Endothelial cell of umbilical vein (primary cell): Measurements from ENCODE around the gene SUCLG2. TPM values are rescaled to one million over a fixed set of nuclear protein-coding genes. Genes with fewer than 3 reads are reported as not detected.

Experiments
- BruUV-seq: library from RNA; stranded (reverse); fragments of 400-500 nt; replicated peaks from 2 replicates; lab custom pipeline; 2021; lab: Mats Ljungman, UMichigan
- CTCF ChIA-PET: fragments of 300-600, 350-600 bp; sonication (Branson Sonifier 250); formaldehyde crosslinking; loops from one replicate; lab custom pipeline; 2021; ENCODE audit warnings: antibody characterized with exemption, inconsistent platforms; lab: Charles Lee
- POLR2A ChIA-PET: fragments of 300-600, 350-600 bp; sonication (Branson Sonifier 250); formaldehyde crosslinking; loops from one replicate; lab custom pipeline; 2021; ENCODE audit warnings: antibody characterized with exemption, inconsistent platforms; lab: Charles Lee
- DNase-seq: peaks from one replicate; pipeline ENCODE4 v3.0.0-alpha.2; 2011; ENCODE audit warnings: low read depth, low spot score
- FAIRE-seq: peaks from 2 replicates; lab custom pipeline; 2011; peaks lifted over from hg19 to GRCh38; lab: Jason Lieb, UNC
- H2AFZ ChIP-seq: 2 replicates; pipeline ENCODE4 v1.6.0; 2012; ENCODE audit warnings: low read depth, low read length, control low read depth, inconsistent platforms
- H3K27ac ChIP-seq: 2 replicates; pipeline ENCODE4 v1.5.1; 2011; ENCODE audit warnings: low read depth, mild to moderate bottlenecking, control low read depth, low read length, moderate library complexity; ENCODE audit not compliant: insufficient read depth
- H3K27me3 ChIP-seq, 2 experiments: 2 replicates each; pipeline versions ENCODE4 v1.6.0 to v1.6.1; 2011; ENCODE audit warnings: low read length in 2 of 2, mixed read lengths in 1 of 2; ENCODE audit not compliant: control insufficient read depth in 2 of 2, insufficient read depth in 2 of 2
- H3K36me3 ChIP-seq, 2 experiments: 2 replicates in 1 of 2; 3 replicates in 1 of 2; pipeline ENCODE4 v1.5.1; 2011; ENCODE audit warnings: low read length in 2 of 2, mild to moderate bottlenecking in 1 of 2, moderate library complexity in 1 of 2; ENCODE audit not compliant: control insufficient read depth in 2 of 2, insufficient read depth in 2 of 2; ENCODE audit errors: extremely low read depth in 1 of 2
- H3K4me1 ChIP-seq: 3 replicates; pipeline ENCODE4 v1.5.1; 2011; ENCODE audit warnings: mild to moderate bottlenecking, low read length; ENCODE audit not compliant: control insufficient read depth, insufficient read depth; ENCODE audit errors: extremely low read depth
- H3K4me2 ChIP-seq: 2 replicates; pipeline ENCODE4 v1.6.1; 2011; ENCODE audit warnings: low read length, control low read depth, mixed read lengths; ENCODE audit not compliant: insufficient read depth
- H3K4me3 ChIP-seq, 3 experiments: fragments of 200-600 bp in 1 of 3; sonication (generic), shearing (Covaris generic) in 1 of 3; replicated peaks in 1 of 3; 2 replicates each; pipeline ENCODE4 v1.5.1; 2011 to 2016; ENCODE audit warnings: control low read depth in 3 of 3, low read length in 3 of 3, mild to moderate bottlenecking in 2 of 3, inconsistent platforms in 1 of 3, low read depth in 1 of 3, moderate library complexity in 1 of 3; ENCODE audit not compliant: insufficient read depth in 1 of 3
- H3K79me2 ChIP-seq: 2 replicates; pipeline ENCODE4 v1.6.0; 2012; ENCODE audit warnings: low read length, inconsistent platforms; ENCODE audit not compliant: control insufficient read depth, insufficient read depth
- H3K9ac ChIP-seq: replicated peaks from 2 replicates; pipeline ENCODE3; 2011; ENCODE audit warnings: low read length, control low read depth; ENCODE audit not compliant: insufficient read depth; ENCODE audit errors: extremely low read depth
- H3K9me1 ChIP-seq: replicated peaks from 3 replicates; pipeline ENCODE4 v1.6.0; 2011; ENCODE audit warnings: mild to moderate bottlenecking, low read length; ENCODE audit not compliant: control insufficient read depth, insufficient read depth; ENCODE audit errors: extremely low read depth
- H3K9me3 ChIP-seq: replicated peaks from 2 replicates; pipeline ENCODE4 v1.5.1; 2012; ENCODE audit warnings: low read length, inconsistent platforms; ENCODE audit not compliant: control insufficient read depth, insufficient read depth
- H4K20me1 ChIP-seq: replicated peaks from 2 replicates; pipeline ENCODE3; 2011; ENCODE audit warnings: mild to moderate bottlenecking, low read length; ENCODE audit not compliant: control insufficient read depth, insufficient read depth; ENCODE audit errors: extremely low read depth
- EZH2 ChIP-seq: IDR thresholded peaks from 2 replicates; pipeline ENCODE4 v1.6.1; 2012; ENCODE audit warnings: borderline replicate concordance, low read depth, mild to moderate bottlenecking, moderate library complexity, low read length, inconsistent platforms; ENCODE audit not compliant: severe bottlenecking
- FOS ChIP-seq: IDR thresholded peaks from 2 replicates; pipeline ENCODE4 v1.6.1; 2011; ENCODE audit warnings: mild to moderate bottlenecking, low read length, moderate library complexity, borderline replicate concordance; ENCODE audit not compliant: insufficient read depth
- GATA2 ChIP-seq: IDR thresholded peaks from 2 replicates; pipeline ENCODE4 v1.7.0; 2011; ENCODE audit warnings: low read depth, mild to moderate bottlenecking, moderate library complexity, mixed read lengths, low read length; ENCODE audit not compliant: insufficient read length, insufficient read depth
- JUN ChIP-seq: IDR thresholded peaks from 2 replicates; pipeline ENCODE4 v1.6.1; 2011; ENCODE audit warnings: borderline replicate concordance, low read depth; ENCODE audit not compliant: insufficient read length, insufficient read depth
- MAX ChIP-seq: IDR thresholded peaks from 2 replicates; pipeline ENCODE4 v1.6.1; 2011; ENCODE audit not compliant: insufficient read depth, insufficient read length
- MYC ChIP-seq: IDR thresholded peaks from one replicate; pipeline ENCODE4 v1.6.1; 2011; ENCODE audit warnings: mild to moderate bottlenecking, low read depth, low read length
- POLR2A ChIP-seq: IDR thresholded peaks from 2 replicates; pipeline ENCODE4 v1.6.1; 2012; ENCODE audit warnings: low read depth, mild to moderate bottlenecking, control low read depth, low read length
- POLR2AphosphoS5 ChIP-seq: IDR thresholded peaks from 2 replicates; pipeline ENCODE4 v1.6.1; 2012; ENCODE audit warnings: low read depth, mild to moderate bottlenecking, control low read depth, low read length, moderate library complexity; ENCODE audit not compliant: insufficient read depth
- dilution Hi-C: fragments of 300-500 bp; cut with MboI; formaldehyde crosslinking; loops from one replicate; pipeline ENCODE4 v1.15.0; 2019; ENCODE audit warnings: low sequenced_read_pairs; ENCODE audit not compliant: extremely low pct_ligation_motif_present
- intact Hi-C: fragments of 100-400 bp; cut with micrococcal nuclease; formaldehyde crosslinking; loops from one replicate; pipeline ENCODE4 v1.10.0; 2022
- polyA plus RNA-seq, 4 experiments: library from polyadenylated mRNA; depleted of rRNA in 3 of 4; stranded (reverse) in 3 of 4; unstranded in 1 of 4; fragments of >200 nt; gene quantifications; 2 replicates each; pipeline versions ENCODE4 v1.2.1 to v1.2.3, GENCODE V29; 2011 to 2012; ENCODE audit warnings: missing spikeins in 1 of 4
- total RNA-seq: library from RNA; stranded (reverse); gene quantifications from 2 replicates; pipeline ENCODE4 v1.2.3, GENCODE V29; 2021
- TF ChIP-seq, protein P1 (sequence below), 2 donors: IDR thresholded peaks; 1 replicate in 1 of 2; 2 replicates in 1 of 2; pipeline ENCODE4 v1.5.1; 2011; ENCODE audit warnings: low read length in 2 of 2, mild to moderate bottlenecking in 2 of 2, moderate library complexity in 2 of 2, control low read depth in 1 of 2, inconsistent platforms in 1 of 2, low read depth in 1 of 2; ENCODE audit not compliant: insufficient read depth in 1 of 2; ENCODE audit errors: extremely low read depth in 1 of 2

Gene SUCLG2
- total and polyA plus RNA-seq, 2 donors (not counting 3 experiments of a cell fraction or from before 2014, with no cell fraction given) = 8.1 to 38.3 TPM

- FAIRE-seq (no peak), DNase-seq (no peak)
- no TSS peak for BruUV-seq
- TF ChIP-seq FOS (no peak), JUN (no peak), GATA2 (no peak), EZH2 (no peak), MYC (no peak), POLR2A (no peak), POLR2AphosphoS5 (no peak), MAX (no peak)
- TF ChIP-seq, protein P1, sequence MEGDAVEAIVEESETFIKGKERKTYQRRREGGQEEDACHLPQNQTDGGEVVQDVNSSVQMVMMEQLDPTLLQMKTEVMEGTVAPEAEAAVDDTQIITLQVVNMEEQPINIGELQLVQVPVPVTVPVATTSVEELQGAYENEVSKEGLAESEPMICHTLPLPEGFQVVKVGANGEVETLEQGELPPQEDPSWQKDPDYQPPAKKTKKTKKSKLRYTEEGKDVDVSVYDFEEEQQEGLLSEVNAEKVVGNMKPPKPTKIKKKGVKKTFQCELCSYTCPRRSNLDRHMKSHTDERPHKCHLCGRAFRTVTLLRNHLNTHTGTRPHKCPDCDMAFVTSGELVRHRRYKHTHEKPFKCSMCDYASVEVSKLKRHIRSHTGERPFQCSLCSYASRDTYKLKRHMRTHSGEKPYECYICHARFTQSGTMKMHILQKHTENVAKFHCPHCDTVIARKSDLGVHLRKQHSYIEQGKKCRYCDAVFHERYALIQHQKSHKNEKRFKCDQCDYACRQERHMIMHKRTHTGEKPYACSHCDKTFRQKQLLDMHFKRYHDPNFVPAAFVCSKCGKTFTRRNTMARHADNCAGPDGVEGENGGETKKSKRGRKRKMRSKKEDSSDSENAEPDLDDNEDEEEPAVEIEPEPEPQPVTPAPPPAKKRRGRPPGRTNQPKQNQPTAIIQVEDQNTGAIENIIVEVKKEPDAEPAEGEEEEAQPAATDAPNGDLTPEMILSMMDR (IDR thresholded peaks at IDR 0.05; ENCODE audit: extremely low read depth in 1 of 2, insufficient read depth in 1 of 2, low read depth in 1 of 2, low read length in 2 of 2) = no peak
- ChIA-PET CTCF (interaction anchor here (0.7 to 1.5 kb wide), 4 partner anchors 12 to 260 kb away, joined by 3 to 5 read pairs (median 3); no protein-coding TSS in a partner anchor), POLR2A (no interaction called here)
- Histone ChIP-seq H3K4me1 (peaks cover 31% of the 10 kb centered on the region), H3K79me2 (peaks cover 4% of the 10 kb centered on the region), H4K20me1 (no peaks in the 10 kb centered on the region), H3K27ac (no peak overlapping the region), H3K36me3 (no peaks in the 10 kb centered on the region), H3K27me3 (no peaks in the 10 kb centered on the region), H3K9ac (no peak overlapping the region), H3K9me1 (no peaks in the 10 kb centered on the region), H3K9me3 (no peaks in the 10 kb centered on the region), H3K4me3 (no peak overlapping the region), H3K4me2 (no peak overlapping the region), H2AFZ (no peak overlapping the region)
- intact Hi-C loops = no loop called here
- dilution Hi-C loops = no loop called here
Measured at GRCh38 chr3:67529337-67529736, 125.1 kb downstream of the SUCLG2 start.
